ENCODE measurements around the gene PLCB2.

DNA sequence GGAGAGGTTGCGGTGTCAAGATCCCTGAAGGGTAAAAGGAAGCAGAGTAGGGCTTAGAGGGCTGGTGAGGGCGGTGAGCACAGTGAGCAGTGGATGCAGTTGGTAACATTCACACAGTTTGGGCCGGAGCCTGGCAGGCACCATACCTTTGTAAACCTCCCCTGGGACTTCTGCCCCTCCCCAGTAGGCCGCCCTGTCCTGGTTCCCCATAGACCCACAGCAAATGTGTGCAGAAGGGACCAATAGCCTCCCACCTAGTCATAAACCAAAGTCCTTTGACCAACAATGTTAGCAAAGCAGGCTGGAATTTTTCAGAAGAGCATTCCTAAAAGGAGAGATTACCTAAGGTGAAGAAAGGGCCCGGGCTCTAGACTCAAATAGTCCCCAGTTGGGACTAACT, 41.4 kb upstream of the PLCB2 start:
- TF ChIP-seq, protein P1, sequence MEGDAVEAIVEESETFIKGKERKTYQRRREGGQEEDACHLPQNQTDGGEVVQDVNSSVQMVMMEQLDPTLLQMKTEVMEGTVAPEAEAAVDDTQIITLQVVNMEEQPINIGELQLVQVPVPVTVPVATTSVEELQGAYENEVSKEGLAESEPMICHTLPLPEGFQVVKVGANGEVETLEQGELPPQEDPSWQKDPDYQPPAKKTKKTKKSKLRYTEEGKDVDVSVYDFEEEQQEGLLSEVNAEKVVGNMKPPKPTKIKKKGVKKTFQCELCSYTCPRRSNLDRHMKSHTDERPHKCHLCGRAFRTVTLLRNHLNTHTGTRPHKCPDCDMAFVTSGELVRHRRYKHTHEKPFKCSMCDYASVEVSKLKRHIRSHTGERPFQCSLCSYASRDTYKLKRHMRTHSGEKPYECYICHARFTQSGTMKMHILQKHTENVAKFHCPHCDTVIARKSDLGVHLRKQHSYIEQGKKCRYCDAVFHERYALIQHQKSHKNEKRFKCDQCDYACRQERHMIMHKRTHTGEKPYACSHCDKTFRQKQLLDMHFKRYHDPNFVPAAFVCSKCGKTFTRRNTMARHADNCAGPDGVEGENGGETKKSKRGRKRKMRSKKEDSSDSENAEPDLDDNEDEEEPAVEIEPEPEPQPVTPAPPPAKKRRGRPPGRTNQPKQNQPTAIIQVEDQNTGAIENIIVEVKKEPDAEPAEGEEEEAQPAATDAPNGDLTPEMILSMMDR (IDR thresholded peaks at IDR 0.05) = no peak
- no peak for TF ChIP-seq EZH2 (IDR thresholded peaks at IDR 0.05)

Measured in neural progenitor cell (in vitro differentiated cells).